NCI-H2107 (cell line): ENCODE measurements around the gene TNNC2.

Source experiments
- DNase-seq: peaks from one replicate; lab custom pipeline; 2025; lab: John Stamatoyannopoulos, UW

TNNC2 gene

DNA sequence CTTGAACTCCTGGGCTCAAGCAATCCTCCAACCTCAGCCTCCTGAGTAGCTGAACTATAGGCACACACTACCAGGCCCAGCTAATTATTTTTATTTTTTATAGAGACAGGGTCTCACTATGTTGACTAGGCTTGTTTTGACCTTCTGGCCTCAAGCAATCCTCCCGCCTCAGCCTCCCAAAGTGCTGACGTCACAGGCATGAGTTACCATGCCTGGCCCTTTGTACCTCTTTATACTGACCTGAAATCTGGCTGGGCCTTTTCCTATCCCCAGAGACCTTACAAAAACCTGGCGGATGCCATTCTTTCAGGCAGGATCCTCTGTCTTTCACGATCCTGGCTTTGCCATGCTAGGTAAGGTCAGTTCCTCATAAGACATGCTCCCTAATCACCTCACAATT lies 47.0 kb downstream of the TNNC2 start:
- no peak for DNase-seq

- DNase-seq = no peak
Observed at GRCh38 chr20:45779011-45779915, 47.8 kb downstream of the TNNC2 start.

DNA sequence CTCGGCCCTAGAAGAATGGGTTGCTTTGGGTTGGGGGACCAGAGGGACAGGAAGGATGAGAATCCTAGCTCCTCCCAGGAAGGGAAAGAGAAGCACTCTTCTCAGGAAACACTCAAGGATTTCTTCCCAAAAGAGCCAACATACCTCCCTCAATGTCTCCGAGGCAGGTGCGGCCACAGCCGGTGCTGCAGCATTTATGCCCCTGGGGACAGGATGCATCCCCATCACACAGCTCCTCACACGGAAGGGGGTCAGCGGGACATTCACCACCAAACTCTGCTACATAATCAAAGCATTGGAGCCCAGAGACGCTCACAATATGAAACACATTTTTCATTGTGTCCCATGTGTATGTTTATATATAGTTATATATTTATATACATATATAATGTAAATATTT lies 50.2 kb downstream of the TNNC2 start:
- no peak for DNase-seq

GRCh38 chr20:45775411-45775810 lies 51.7 kb downstream of the TNNC2 start:
- DNase-seq = no peak

- no peak for DNase-seq
Observed at GRCh38 chr20:45774945-45775344, 52.2 kb downstream of the TNNC2 start.
